C4-2B (cell line): ENCODE data around the gene CAPN9.

Experiments
- H3K27ac ChIP-seq: fragments of 450-650 bp; 2 replicates; pipeline ENCODE4 v1.5.1; 2017
- CTCF ChIP-seq: fragments of 450-650 bp; conservative IDR thresholded peaks from 2 replicates; pipeline ENCODE4 v1.5.1; 2017; ENCODE audit warnings: mild to moderate bottlenecking
- ZFX ChIP-seq: fragments of 450-650 bp; IDR thresholded peaks from 2 replicates; pipeline ENCODE4 v1.6.1; 2017

Gene CAPN9

GRCh38 chr1:230820568-230820967, 73.4 kb downstream of the CAPN9 start:
- TF ChIP-seq CTCF (no peak), ZFX (no peak)
- H3K27ac ChIP-seq: no peak overlapping the region

- TF ChIP-seq CTCF: no peak
- TF ChIP-seq ZFX: no peak
- H3K27ac ChIP-seq: no peak overlapping the region
Measured at GRCh38 chr1:230821346-230821745, 74.2 kb downstream of the CAPN9 start.

GRCh38 chr1:230822092-230822581, 74.9 kb downstream of the CAPN9 start:
- H3K27ac ChIP-seq: no peak overlapping the region
- TF ChIP-seq ZFX (no peak), CTCF (no peak)

- H3K27ac ChIP-seq: no peak overlapping the region
- TF ChIP-seq ZFX (no peak), CTCF (no peak)
Measured at GRCh38 chr1:230823426-230823825, 76.2 kb downstream of the CAPN9 start.

- TF ChIP-seq CTCF: no peak
- H3K27ac ChIP-seq: no peak overlapping the region
Measured at GRCh38 chr1:230823931-230824381, 76.8 kb downstream of the CAPN9 start.

- TF ChIP-seq CTCF: no peak
- no peak for TF ChIP-seq ZFX
- peak overlapping the region; percentile 9 for H3K27ac ChIP-seq
Measured at GRCh38 chr1:230824551-230824918, 77.3 kb downstream of the CAPN9 start.

GRCh38 chr1:230824919-230825721, 77.9 kb downstream of the CAPN9 start:
- H3K27ac ChIP-seq: peak overlapping the region; percentile 9
- no peak for TF ChIP-seq CTCF
- TF ChIP-seq ZFX: no peak
